H1 (cell line): ENCODE results near the gene FAM98A. TPM values are rescaled to one million over a fixed set of nuclear protein-coding genes. Genes with fewer than 3 reads are reported as not detected.

Source experiments
- CTCF ChIA-PET: fragments of 300-600 bp; sonication (Branson Sonifier 250); formaldehyde crosslinking; loops from one replicate; lab custom pipeline; 2021; ENCODE audit not compliant: partially characterized antibody; lab: Charles Lee
- POLR2A ChIA-PET: fragments of 300-600 bp; sonication (Branson Sonifier 250); formaldehyde crosslinking; loops from one replicate; lab custom pipeline; 2021; ENCODE audit warnings: inconsistent platforms; ENCODE audit not compliant: partially characterized antibody; lab: Charles Lee
- DNase-seq, 2 experiments: peaks; one replicate each; pipeline versions ENCODE4 v3.0.0 to v3.0.0-alpha.2; 2010 to 2022; ENCODE audit warnings: low spot score in 2 of 2, low read depth in 1 of 2, mixed read lengths in 1 of 2
- FAIRE-seq: peaks from 2 replicates; lab custom pipeline; 2011; peaks lifted over from hg19 to GRCh38; lab: Jason Lieb, UNC
- H2AFZ ChIP-seq: 2 replicates; pipeline ENCODE4 v1.8.1; 2012; ENCODE audit warnings: low read length, inconsistent platforms
- H2AK5ac ChIP-seq: 2 replicates; pipeline ENCODE4 v1.6.1; 2013; ENCODE audit warnings: low read depth, low read length
- H2BK120ac ChIP-seq: replicated peaks from 2 replicates; pipeline ENCODE3; 2013; ENCODE audit warnings: low read depth, low read length, inconsistent platforms
- H2BK12ac ChIP-seq: 2 replicates; pipeline ENCODE4 v1.6.1; 2013; ENCODE audit warnings: low read depth, low read length
- H2BK15ac ChIP-seq: 2 replicates; pipeline ENCODE4 v1.6.1; 2013; ENCODE audit warnings: low read length
- H2BK20ac ChIP-seq: 2 replicates; pipeline ENCODE4 v1.6.1; 2013; ENCODE audit warnings: low read length
- H2BK5ac ChIP-seq: 2 replicates; pipeline ENCODE4 v1.6.1; 2013; ENCODE audit warnings: low read depth, low read length
- H3K14ac ChIP-seq: 2 replicates; pipeline ENCODE4 v1.6.1; 2013; ENCODE audit warnings: inconsistent platforms; ENCODE audit not compliant: insufficient read length
- H3K18ac ChIP-seq: 2 replicates; pipeline ENCODE4 v1.6.1; 2013; ENCODE audit warnings: low read length; ENCODE audit errors: extremely low read depth
- H3K23ac ChIP-seq: 2 replicates; pipeline ENCODE4 v1.6.1; 2013; ENCODE audit warnings: inconsistent platforms; ENCODE audit not compliant: insufficient read length
- H3K23me2 ChIP-seq: 2 replicates; pipeline ENCODE4 v1.6.1; 2013; ENCODE audit warnings: low read depth, low read length
- H3K27ac ChIP-seq: 2 replicates; pipeline ENCODE4 v1.6.1; 2011; ENCODE audit warnings: low read depth, low read length, inconsistent platforms
- H3K27me3 ChIP-seq, 4 experiments: replicated peaks in 1 of 4; 1 replicate in 1 of 4; 2 replicates in 3 of 4; pipeline versions ENCODE4 v1.6.1 to v1.8.1; 2011 to 2013; ENCODE audit warnings: low read length in 3 of 4, mild to moderate bottlenecking in 3 of 4, inconsistent platforms in 2 of 4, mixed read lengths in 2 of 4, moderate library complexity in 1 of 4; ENCODE audit not compliant: control insufficient read depth in 3 of 4, insufficient read depth in 3 of 4; ENCODE audit errors: extremely low read depth in 1 of 4
- H3K36me3 ChIP-seq, 4 experiments: 2 replicates each; pipeline versions ENCODE4 v1.6.1 to v1.8.1; 2011 to 2013; ENCODE audit warnings: mild to moderate bottlenecking in 4 of 4, low read length in 3 of 4, moderate library complexity in 2 of 4, control low read depth in 1 of 4, inconsistent platforms in 1 of 4; ENCODE audit not compliant: insufficient read depth in 4 of 4, control insufficient read depth in 2 of 4
- H3K4ac ChIP-seq: replicated peaks from 2 replicates; pipeline ENCODE3; 2013; ENCODE audit warnings: low read length, low read depth, mixed read lengths, inconsistent platforms; ENCODE audit not compliant: insufficient read length
- H3K4me1 ChIP-seq, 4 experiments: replicated peaks in 1 of 4; 1 replicate in 1 of 4; 2 replicates in 3 of 4; pipeline versions ENCODE4 v1.6.1 to v1.8.1; 2011 to 2013; ENCODE audit warnings: low read length in 3 of 4, inconsistent platforms in 2 of 4, mixed read lengths in 1 of 4; ENCODE audit not compliant: insufficient read depth in 4 of 4, control insufficient read depth in 3 of 4
- H3K4me2 ChIP-seq, 2 experiments: 2 replicates each; pipeline versions ENCODE4 v1.6.1 to v1.8.1; 2011 to 2013; ENCODE audit warnings: low read depth in 2 of 2, low read length in 2 of 2, control low read depth in 1 of 2, inconsistent platforms in 1 of 2, mild to moderate bottlenecking in 1 of 2; ENCODE audit not compliant: insufficient read depth in 1 of 2
- H3K4me3 ChIP-seq, 4 experiments: fragments of 200-600, 300-600 bp in 1 of 4; sonication (generic), shearing (Covaris generic), sonication (Bioruptor Twin) in 1 of 4; 2 replicates each; pipeline versions ENCODE4 v1.5.1 to v1.8.1; 2011 to 2016; ENCODE audit warnings: low read length in 4 of 4, low read depth in 3 of 4, control low read depth in 2 of 4, inconsistent platforms in 2 of 4, mild to moderate bottlenecking in 2 of 4, mixed read lengths in 1 of 4, moderate library complexity in 1 of 4; ENCODE audit not compliant: insufficient read depth in 2 of 4; ENCODE audit errors: extremely low read depth in 1 of 4
- H3K56ac ChIP-seq: replicated peaks from 2 replicates; pipeline ENCODE3; 2013; ENCODE audit warnings: low read depth, mild to moderate bottlenecking, mixed read lengths, low read length, inconsistent platforms; ENCODE audit not compliant: insufficient read length
- H3K79me1 ChIP-seq: 2 replicates; pipeline ENCODE4 v1.6.1; 2013; ENCODE audit warnings: low read depth, low read length, control low read depth
- H3K79me2 ChIP-seq, 2 experiments: 2 replicates each; pipeline versions ENCODE4 v1.6.1 to v1.8.1; 2012 to 2013; ENCODE audit warnings: low read length in 2 of 2, mild to moderate bottlenecking in 2 of 2, inconsistent platforms in 1 of 2; ENCODE audit not compliant: insufficient read depth in 2 of 2, control insufficient read depth in 1 of 2
- H3K9ac ChIP-seq, 4 experiments: replicated peaks in 1 of 4; 1 replicate in 1 of 4; 2 replicates in 3 of 4; pipeline versions ENCODE4 v1.6.1 to v1.8.1; 2011 to 2013; ENCODE audit warnings: low read depth in 3 of 4, low read length in 3 of 4, control low read depth in 2 of 4, mild to moderate bottlenecking in 2 of 4, moderate library complexity in 2 of 4, inconsistent platforms in 1 of 4; ENCODE audit errors: extremely low read depth in 1 of 4
- H3K9me3 ChIP-seq, 2 experiments: 2 replicates each; pipeline versions ENCODE4 v1.6.1 to v1.8.1; 2012 to 2013; ENCODE audit warnings: mild to moderate bottlenecking in 2 of 2, moderate library complexity in 2 of 2, control low read depth in 1 of 2, inconsistent platforms in 1 of 2, low read depth in 1 of 2, low read length in 1 of 2, mixed read lengths in 1 of 2; ENCODE audit not compliant: insufficient read depth in 2 of 2
- H4K20me1 ChIP-seq, 2 experiments: replicated peaks in 1 of 2; 2 replicates each; pipeline versions ENCODE3 to v1.8.1; 2011 to 2013; ENCODE audit warnings: inconsistent platforms in 2 of 2, low read length in 2 of 2, mild to moderate bottlenecking in 1 of 2; ENCODE audit not compliant: insufficient read depth in 2 of 2, control insufficient read depth in 1 of 2
- H4K5ac ChIP-seq: 2 replicates; pipeline ENCODE4 v1.6.1; 2013; ENCODE audit warnings: low read length, low read depth, mixed read lengths, inconsistent platforms; ENCODE audit not compliant: insufficient read length
- H4K8ac ChIP-seq: 2 replicates; pipeline ENCODE4 v1.8.0; 2013; ENCODE audit warnings: mild to moderate bottlenecking, moderate library complexity, low read length, inconsistent platforms; ENCODE audit not compliant: insufficient read depth; ENCODE audit errors: extremely low read depth
- H4K91ac ChIP-seq: replicated peaks from 2 replicates; pipeline ENCODE3; 2013; ENCODE audit warnings: low read length, mixed read lengths, inconsistent platforms; ENCODE audit not compliant: insufficient read length
- BACH1 ChIP-seq: IDR thresholded peaks from 2 replicates; pipeline ENCODE4 v1.6.1; 2012; ENCODE audit warnings: low read length, improper control_type of control experiment
- BCL11A ChIP-seq, 2 experiments: IDR thresholded peaks; one replicate each; pipeline ENCODE4 v1.6.1; 2011; ENCODE audit warnings: low read depth in 2 of 2, low read length in 2 of 2, mild to moderate bottlenecking in 2 of 2
- BRCA1 ChIP-seq: IDR thresholded peaks from 2 replicates; pipeline ENCODE4 v1.6.1; 2012; ENCODE audit warnings: low read depth, low read length, improper control_type of control experiment
- CEBPB ChIP-seq: IDR thresholded peaks from 2 replicates; pipeline ENCODE4 v1.6.1; 2012; ENCODE audit warnings: low read depth, low read length
- CHD2 ChIP-seq: IDR thresholded peaks from 2 replicates; pipeline ENCODE4 v1.6.1; 2012; ENCODE audit warnings: low read length, improper control_type of control experiment
- E2F6 ChIP-seq: IDR thresholded peaks from 2 replicates; pipeline ENCODE4 v1.6.1; 2012; ENCODE audit warnings: inconsistent platforms
- EP300 ChIP-seq, 2 experiments: IDR thresholded peaks; 1 replicate in 1 of 2; 2 replicates in 1 of 2; pipeline ENCODE4 v1.6.1; 2011 to 2012; ENCODE audit warnings: low read depth in 2 of 2, low read length in 2 of 2, mild to moderate bottlenecking in 2 of 2, borderline replicate concordance in 1 of 2, inconsistent platforms in 1 of 2, moderate library complexity in 1 of 2
- EZH2 ChIP-seq: fragments of 200-600 bp; sonication (generic); IDR thresholded peaks from 2 replicates; pipeline ENCODE4 v1.7.1; 2012; ENCODE audit warnings: low read depth, mild to moderate bottlenecking, moderate library complexity, low read length, inconsistent platforms; ENCODE audit not compliant: severe bottlenecking
- HDAC6 ChIP-seq: IDR thresholded peaks from one replicate; pipeline ENCODE4 v1.7.1; 2012; ENCODE audit warnings: low read depth, mild to moderate bottlenecking, inconsistent platforms, low read length, moderate library complexity
- RBBP5 ChIP-seq: IDR thresholded peaks from 2 replicates; pipeline ENCODE4 v1.7.1; 2012; ENCODE audit warnings: low read depth, mild to moderate bottlenecking, inconsistent platforms, low read length, moderate library complexity, borderline replicate concordance
- SAP30 ChIP-seq: fragments of 300-600 bp; sonication (generic); IDR thresholded peaks from 2 replicates; pipeline ENCODE4 v1.7.1; 2012; ENCODE audit warnings: low read length, moderate library complexity, mild to moderate bottlenecking, inconsistent platforms; ENCODE audit not compliant: insufficient read depth, insufficient replicate concordance
- SP1 ChIP-seq: IDR thresholded peaks from 2 replicates; pipeline ENCODE4 v1.6.1; 2011; ENCODE audit warnings: low read depth, low read length
- SP4 ChIP-seq: IDR thresholded peaks from 2 replicates; pipeline ENCODE4 v1.6.1; 2012; ENCODE audit warnings: low read length, inconsistent platforms
- SUZ12 ChIP-seq: fragments of 200-600 bp; sonication (generic); IDR thresholded peaks from 2 replicates; pipeline ENCODE4 v1.6.1; 2012; ENCODE audit warnings: mild to moderate bottlenecking, inconsistent platforms, low read length, moderate library complexity, mixed read lengths
- WGBS, 2 experiments: shearing (Covaris generic) in 1 of 2; methylation state at CpG; one replicate each; pipeline versions ENCODE4 v1.1.6 to v1.1.7; 2013 to 2015; ENCODE audit warnings: low lambda C conversion rate in 2 of 2, mixed read lengths in 2 of 2, inconsistent platforms in 1 of 2, low coverage in 1 of 2, missing lambda C conversion rate in 1 of 2; ENCODE audit not compliant: insufficient replicate concordance in 2 of 2, insufficient coverage in 1 of 2, insufficient read length in 1 of 2; ENCODE audit errors: extremely low coverage in 1 of 2, missing lambda C conversion rate in 1 of 2; 5-methylcytosine and 5-hydroxymethylcytosine counted together
- polyA plus RNA-seq, 7 experiments: library from polyadenylated mRNA; depleted of rRNA in 3 of 7; stranded (reverse) in 5 of 7; unstranded in 2 of 7; fragments of >200 nt in 5 of 7; fragments of 200-250 nt in 2 of 7; gene quantifications; 1 replicate in 5 of 7; 2 replicates in 1 of 7; 4 replicates in 1 of 7; pipeline versions ENCODE4 v1.2.1 to v1.2.3, GENCODE V29; 2011 to 2013; ENCODE audit warnings: missing spikeins in 2 of 7, mixed read lengths in 2 of 7
- total RNA-seq: library from RNA; stranded (reverse); fragmentation: NEBNext Ultra II Directional; extraction: Animal tissue kit (Norgen Biotek cat#: 25700); gene quantifications from 2 replicates; pipeline ENCODE4 v1.2.1, GENCODE V29; 2021

The FAM98A gene
- total and polyA plus RNA-seq, 2 of the 8 experiments (the other 6 are each of a cell fraction or from before 2014, with no cell fraction given) = 53.2 to 103 TPM

GRCh38 chr2:33606100-33606499, 7.0 kb upstream of the FAM98A start:
- H3K9me3 ChIP-seq = peaks cover 7 to 11% of the 10 kb centered on the region in 2 experiments
- 0 out of 2 replicates have a peak overlapping the region, but pooled peaks have one; percentile 88 for H2BK5ac ChIP-seq
- CTCF ChIA-PET = interaction anchor here (1.4 kb wide), 1 partner anchor 22 kb away, joined by 3 read pairs; no protein-coding TSS in a partner anchor
- TF ChIP-seq EP300 (IDR thresholded peaks at IDR 0.05; ENCODE audit: borderline replicate concordance in 1 of 2, low read depth in 2 of 2, low read length in 2 of 2) (no peak), SUZ12 (no peak), BCL11A (IDR thresholded peaks at IDR 0.05; ENCODE audit: low read depth in 2 of 2, low read length in 2 of 2) (no peak), RBBP5 (no peak), BACH1 (no peak), E2F6 (no peak), HDAC6 (no peak), SAP30 (no peak), SP4 (no peak), SP1 (no peak), BRCA1 (no peak), CHD2 (no peak), EZH2 (no peak), CEBPB (no peak)

More at GRCh38 chr2:33606100-33606499, 7.0 kb upstream of the FAM98A start:
- Histone ChIP-seq H2AFZ (no peak overlapping the region), H3K56ac (no peak overlapping the region), H3K23ac (no peak overlapping the region), H2BK20ac (peak overlapping the region; percentile 2; the same call in 1 of the 2 replicates), H3K23me2 (no peaks in the 10 kb centered on the region), H3K14ac (no peak overlapping the region), H3K79me2 (peaks cover 0 to 27% of the 10 kb centered on the region in 2 experiments; a peak in 2 of 4 replicates), H2AK5ac (no peak overlapping the region), H4K8ac (no peak overlapping the region), H3K27me3 (no peaks in the 10 kb centered on the region), H2BK120ac (no peak overlapping the region), H4K91ac (no peak overlapping the region), H3K4ac (no peak overlapping the region), H3K27ac (no peak overlapping the region), H3K9ac (no peak overlapping the region), H4K5ac (no peak overlapping the region), H4K20me1 (no peaks in the 10 kb centered on the region), H3K4me3 (no peak overlapping the region), H3K4me1 (peaks cover 2 to 23% (median 19%) of the 10 kb centered on the region in 4 experiments), H3K79me1 (no peaks in the 10 kb centered on the region), H2BK12ac (no peak overlapping the region), H2BK15ac (no peak overlapping the region), H3K18ac (no peak overlapping the region; the same call in 1 of the 2 replicates), H3K36me3 (peaks cover 0 to 11% (median 5%) of the 10 kb centered on the region in 4 experiments; a peak in 4 of 8 replicates), H3K4me2 (no peak overlapping the region)
- no peak for DNase-seq
- no peak for FAIRE-seq
- POLR2A ChIA-PET = interaction anchor here (0.6 kb wide), 1 partner anchor 12 kb away, joined by 3 read pairs; no protein-coding TSS in a partner anchor
- 82% methylated on average over 4 of the region's 4 CpGs; no CpG with 5 or more reads in 1 of the 2 experiments for WGBS, 2 experiments
